ENCODE results near the gene FADS2.
A peak's percentile ranks its signal among the peaks of the same experiment; 100 is the strongest.

Gene FADS2

GRCh38 chr11:61817471-61818202, 10.5 kb upstream of the FADS2 start:
- DNase-seq = no peak

- DNase-seq = no peak
Measured at GRCh38 chr11:61820174-61820573, 7.9 kb upstream of the FADS2 start.

GRCh38 chr11:61826930-61827570, 1.1 kb upstream of the FADS2 start:
- DNase-seq = peak in 8 of 56 donors; percentile 32 to 72 (median 54)

- no peak for DNase-seq
Measured at GRCh38 chr11:61828379-61828628, 204 bp downstream of the FADS2 start.

GRCh38 chr11:61828629-61829407, 718 bp downstream of the FADS2 start:
- peak in 36 of 56 donors; percentile 10 to 60 (median 35) for DNase-seq

- no peak for DNase-seq
Measured at GRCh38 chr11:61829806-61830205, 1.7 kb downstream of the FADS2 start.

- no peak for DNase-seq
Measured at GRCh38 chr11:61830237-61831105, 2.4 kb downstream of the FADS2 start.

- no peak for DNase-seq
Measured at GRCh38 chr11:61832207-61832606, 4.1 kb downstream of the FADS2 start.

- no peak for DNase-seq
Measured at GRCh38 chr11:61832754-61833153, 4.7 kb downstream of the FADS2 start.

- peak in 1 of 56 donors; percentile 11 for DNase-seq
Measured at GRCh38 chr11:61833471-61833870, 5.4 kb downstream of the FADS2 start.

GRCh38 chr11:61833926-61834277, 5.8 kb downstream of the FADS2 start:
- DNase-seq = no peak

- DNase-seq = peak in 19 of 56 donors; percentile 5 to 58 (median 31)
Measured at GRCh38 chr11:61834278-61835048, 6.4 kb downstream of the FADS2 start.

GRCh38 chr11:61836193-61836592, 8.1 kb downstream of the FADS2 start:
- DNase-seq = no peak

GRCh38 chr11:61837411-61838005, 9.4 kb downstream of the FADS2 start:
- no peak for DNase-seq

GRCh38 chr11:61838501-61838900, 10.4 kb downstream of the FADS2 start:
- no peak for DNase-seq

- DNase-seq = no peak
Measured at GRCh38 chr11:61838921-61839320, 10.8 kb downstream of the FADS2 start.

- DNase-seq = no peak
Measured at GRCh38 chr11:61839742-61840141, 11.6 kb downstream of the FADS2 start.

GRCh38 chr11:61840371-61840770, 12.3 kb downstream of the FADS2 start:
- DNase-seq = no peak

GRCh38 chr11:61841636-61842527, 13.8 kb downstream of the FADS2 start:
- DNase-seq = peak in 36 of 56 donors; percentile 9 to 75 (median 36)

GRCh38 chr11:61842528-61842820, 14.4 kb downstream of the FADS2 start:
- DNase-seq = no peak
